ENCODE results near the gene USP15.

USP15 gene

GRCh38 chr12:62363506-62363905 lies 103.3 kb downstream of the USP15 start:
- TF ChIP-seq EP300 (IDR thresholded peaks at IDR 0.05; ENCODE audit: borderline replicate concordance) (no peak), CREB1 (IDR thresholded peaks at IDR 0.05; ENCODE audit: low read depth) (no peak), CEBPB (IDR thresholded peaks at IDR 0.05) (no peak), MAX (IDR thresholded peaks at IDR 0.05) (no peak), TCF12 (IDR thresholded peaks at IDR 0.05; ENCODE audit: low read depth) (no peak), ZBTB7A (IDR thresholded peaks at IDR 0.05; ENCODE audit: low read depth) (no peak), NFIC (IDR thresholded peaks at IDR 0.05) (no peak), EGR1 (IDR thresholded peaks at IDR 0.05) (no peak), TAF1 (IDR thresholded peaks at IDR 0.05; ENCODE audit: low read depth) (no peak), FOXM1 (IDR thresholded peaks at IDR 0.05; ENCODE audit: borderline replicate concordance, low read depth) (no peak), YY1 (IDR thresholded peaks at IDR 0.05; ENCODE audit: low read depth) (no peak)

- TF ChIP-seq CEBPB (IDR thresholded peaks at IDR 0.05) = peak; percentile 81
Measured at GRCh38 chr12:62368430-62369223, 108.4 kb downstream of the USP15 start.

- TF ChIP-seq MAX (IDR thresholded peaks at IDR 0.05) = no peak
- no peak for TF ChIP-seq EP300 (IDR thresholded peaks at IDR 0.05; ENCODE audit: borderline replicate concordance)
- no peak for TF ChIP-seq TAF1 (IDR thresholded peaks at IDR 0.05; ENCODE audit: low read depth)
- TF ChIP-seq FOXM1 (IDR thresholded peaks at IDR 0.05; ENCODE audit: borderline replicate concordance, low read depth) = no peak
- no peak for TF ChIP-seq NFIC (IDR thresholded peaks at IDR 0.05)
- TF ChIP-seq RAD21 (IDR thresholded peaks at IDR 0.05; ENCODE audit: low read depth) = no peak
Measured at GRCh38 chr12:62370189-62370588, 110.0 kb downstream of the USP15 start.

GRCh38 chr12:62371661-62372060 lies 111.5 kb downstream of the USP15 start:
- TF ChIP-seq YY1 (IDR thresholded peaks at IDR 0.05; ENCODE audit: low read depth) (no peak), REST (IDR thresholded peaks at IDR 0.05; ENCODE audit: low read depth) (no peak), EP300 (IDR thresholded peaks at IDR 0.05; ENCODE audit: borderline replicate concordance) (no peak), RAD21 (IDR thresholded peaks at IDR 0.05; ENCODE audit: low read depth) (no peak), CEBPB (IDR thresholded peaks at IDR 0.05) (no peak), FOXM1 (IDR thresholded peaks at IDR 0.05; ENCODE audit: borderline replicate concordance, low read depth) (no peak), TEAD4 (IDR thresholded peaks at IDR 0.05) (no peak), EGR1 (IDR thresholded peaks at IDR 0.05) (no peak), TCF12 (IDR thresholded peaks at IDR 0.05; ENCODE audit: low read depth) (no peak), USF1 (IDR thresholded peaks at IDR 0.05) (no peak)

GRCh38 chr12:62372134-62372533 lies 111.9 kb downstream of the USP15 start:
- TF ChIP-seq YY1 (IDR thresholded peaks at IDR 0.05; ENCODE audit: low read depth) (no peak), ZBTB7A (IDR thresholded peaks at IDR 0.05; ENCODE audit: low read depth) (no peak), NFIC (IDR thresholded peaks at IDR 0.05) (no peak), REST (IDR thresholded peaks at IDR 0.05; ENCODE audit: low read depth) (no peak), EGR1 (IDR thresholded peaks at IDR 0.05) (no peak), EP300 (IDR thresholded peaks at IDR 0.05; ENCODE audit: borderline replicate concordance) (no peak)

GRCh38 chr12:62372825-62373224 lies 112.6 kb downstream of the USP15 start:
- TF ChIP-seq USF1 (IDR thresholded peaks at IDR 0.05) (no peak), YY1 (IDR thresholded peaks at IDR 0.05; ENCODE audit: low read depth) (no peak)

- no peak for TF ChIP-seq CEBPB (IDR thresholded peaks at IDR 0.05)
- TF ChIP-seq TEAD4 (IDR thresholded peaks at IDR 0.05) = no peak
- TF ChIP-seq ZBTB7A (IDR thresholded peaks at IDR 0.05; ENCODE audit: low read depth) = no peak
- TF ChIP-seq MAX (IDR thresholded peaks at IDR 0.05) = no peak
Measured at GRCh38 chr12:62375603-62376002, 115.4 kb downstream of the USP15 start.
